SH-SY5Y (cell line): Measurements from ENCODE around the gene ANKRD13D.

ENCODE experiments used
- GATA2 ChIP-seq: IDR thresholded peaks from 2 replicates; pipeline ENCODE4 v1.6.1; 2011; ENCODE audit warnings: mild to moderate bottlenecking, low read depth, low read length
- GATA3 ChIP-seq: IDR thresholded peaks from 2 replicates; pipeline ENCODE4 v1.6.1; 2011; ENCODE audit warnings: low read depth, mild to moderate bottlenecking, low read length, moderate library complexity

- TF ChIP-seq GATA3, result no peak
- TF ChIP-seq GATA2, result no peak
These were observed 14.8 kb downstream of the ANKRD13D start for GRCh38 chr11:67303835-67304411.
